Measurements from ENCODE around the gene IFI35. TPM values are rescaled to one million over a fixed set of nuclear protein-coding genes. Genes with fewer than 3 reads are reported as not detected.
A peak's percentile ranks its signal among the peaks of the same experiment; 100 is the strongest.

Gene IFI35
- total RNA-seq = 17.2 and 33.1 TPM in 2 replicates

DNA sequence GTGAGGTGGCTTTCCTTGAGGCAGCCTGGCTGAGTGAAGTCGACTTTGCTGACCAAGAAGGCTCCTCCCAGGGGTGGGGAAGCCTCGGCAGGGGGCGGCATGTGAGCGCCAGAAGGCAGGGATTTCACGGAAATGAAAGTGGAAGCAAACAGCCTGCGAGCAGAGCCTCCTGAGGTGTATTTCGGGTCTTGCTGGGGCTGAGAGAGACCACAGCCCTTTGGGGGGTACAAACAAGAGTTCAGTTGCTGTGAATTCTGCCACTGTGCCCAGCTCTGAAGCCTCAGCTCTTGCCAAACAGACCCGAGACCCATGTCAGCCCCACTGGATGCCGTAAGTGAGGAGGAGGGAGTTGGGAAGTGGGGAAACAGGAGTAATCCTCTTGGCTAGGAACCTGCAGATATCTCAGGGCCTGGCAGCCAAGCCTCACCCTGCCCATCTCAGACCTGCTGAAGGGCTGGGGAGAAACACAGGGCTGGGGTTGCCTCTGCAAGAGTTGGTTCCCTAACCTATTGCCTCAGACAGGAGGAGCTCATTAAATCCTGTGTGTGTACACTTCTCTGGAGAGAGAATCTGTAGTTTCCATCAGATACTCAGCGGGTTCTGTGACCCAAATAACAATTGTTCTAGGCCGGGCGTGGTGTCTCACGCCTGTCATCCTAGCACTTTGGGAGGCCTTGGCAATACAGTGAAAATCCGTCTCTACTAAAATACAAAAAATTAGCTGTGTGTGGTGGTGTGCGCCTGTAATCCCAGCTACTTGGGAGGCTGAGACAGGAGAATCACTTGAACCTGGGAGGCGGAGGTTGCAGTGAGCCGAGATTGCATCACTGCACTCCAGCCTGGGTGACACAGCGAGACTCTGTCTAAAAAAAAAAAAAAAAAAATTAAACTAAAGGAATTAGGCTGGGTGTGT is at the start of gene IFI35:
Gene IFI35, plus strand, starts transcription at position 146 of the 913 bp plus-strand sequence. Its CDS starts 164 bp downstream, at position 310.

DNA sequence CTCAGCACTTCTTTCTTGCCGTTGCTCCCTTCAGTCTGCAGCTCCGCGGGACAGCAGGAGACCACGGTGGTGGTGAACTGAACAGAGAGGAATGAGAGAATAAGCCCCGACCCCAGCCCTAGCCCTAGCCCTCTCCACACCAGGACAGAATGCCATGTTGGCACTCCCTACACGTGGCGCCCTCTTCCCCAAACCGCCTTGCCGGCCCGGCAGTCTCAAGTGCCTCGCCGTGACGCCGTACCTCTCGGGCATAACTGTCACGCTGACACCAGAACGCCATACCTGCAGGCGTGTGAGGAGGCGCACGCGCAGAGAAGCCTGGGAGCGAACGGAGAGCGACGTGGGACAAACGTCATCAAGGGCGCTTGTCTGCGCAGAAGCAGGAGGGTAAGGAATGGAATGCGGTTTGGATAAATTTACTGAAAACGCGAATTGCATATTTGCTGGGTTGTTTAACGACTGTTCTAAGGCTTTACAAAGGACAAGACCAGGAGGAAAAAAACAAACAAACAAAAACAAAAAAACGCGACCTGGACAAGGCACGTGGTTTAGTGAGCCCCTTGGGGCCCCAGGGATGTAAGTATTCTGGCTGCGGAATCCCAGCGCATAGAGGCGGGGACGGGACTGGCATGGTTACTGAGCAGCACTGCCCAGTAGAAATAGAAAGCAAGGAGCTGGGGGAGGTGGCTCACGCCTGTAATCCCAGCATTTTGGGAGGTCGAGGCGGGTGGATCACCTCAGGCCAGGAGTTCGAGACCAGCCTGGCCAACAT is 42.2 kb upstream of the IFI35 start, which contains the start of gene AARSD1:
Gene AARSD1, minus strand, starts transcription at position 294 of the 772 bp plus-strand sequence. Its CDS starts 14 bp downstream, at position 280.

GRCh38 chr17:42979511-42980273 is 26.9 kb upstream of the IFI35 start, which contains the start of gene PTGES3L:
Gene PTGES3L (minus strand): TSS chr17:42980080. CDS start chr17:42980053, 27 bp downstream.

GRCh38 chr17:42980274-42980765 is 26.3 kb upstream of the IFI35 start, which contains the start of gene RUNDC1:
Gene RUNDC1 (plus strand): TSS chr17:42980565. CDS start chr17:42980577, 12 bp downstream.

DNA sequence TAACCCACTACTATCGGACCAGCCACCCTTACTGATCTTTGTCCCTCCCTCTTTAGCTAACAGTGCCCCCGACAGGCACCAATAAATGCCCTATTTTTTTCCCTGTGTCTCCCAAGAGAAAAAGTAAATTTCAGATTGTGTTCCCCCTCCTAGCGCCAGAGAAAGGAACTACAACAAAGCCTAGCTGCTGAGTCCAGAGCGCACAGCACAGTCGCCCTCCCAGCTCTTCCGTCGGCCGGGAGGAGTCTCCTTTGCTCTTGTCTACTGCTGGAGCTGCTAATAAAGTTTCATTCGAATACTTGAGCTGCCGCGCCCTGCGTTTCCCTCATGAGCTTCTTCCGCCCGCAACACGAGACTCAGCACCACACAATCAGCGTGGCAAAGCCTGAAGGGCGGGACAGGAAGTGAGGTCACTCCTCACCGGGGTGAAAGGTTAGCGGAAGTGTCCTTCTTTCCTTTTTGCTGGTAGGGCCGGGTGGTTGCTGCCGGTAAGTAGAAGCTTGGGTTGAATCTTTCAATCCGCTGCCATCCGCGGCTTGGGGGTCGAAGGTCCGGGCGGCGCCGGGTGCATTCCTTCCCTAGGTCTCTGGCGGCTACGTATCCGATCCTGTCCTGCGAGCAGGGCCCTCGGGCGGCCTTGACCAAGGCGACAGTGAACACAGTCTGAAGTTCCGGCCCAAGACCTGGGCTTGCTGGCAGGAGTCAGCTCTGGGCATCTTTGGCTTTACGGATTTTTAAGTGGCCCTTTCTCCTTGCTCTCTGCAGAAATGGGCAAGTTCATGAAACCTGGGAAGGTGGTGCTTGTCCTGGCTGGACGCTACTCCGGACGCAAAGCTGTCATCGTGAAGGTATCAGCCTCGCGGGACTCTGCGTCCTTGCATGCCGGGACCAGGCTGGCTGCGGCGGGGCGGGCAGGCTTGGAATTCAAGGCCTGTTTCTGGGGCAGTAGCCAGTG is 8.3 kb upstream of the IFI35 start, which contains the start of gene RPL27:
Gene RPL27, plus strand, starts transcription at position 436 of the 955 bp plus-strand sequence. Its CDS starts 332 bp downstream, at position 768.

DNA sequence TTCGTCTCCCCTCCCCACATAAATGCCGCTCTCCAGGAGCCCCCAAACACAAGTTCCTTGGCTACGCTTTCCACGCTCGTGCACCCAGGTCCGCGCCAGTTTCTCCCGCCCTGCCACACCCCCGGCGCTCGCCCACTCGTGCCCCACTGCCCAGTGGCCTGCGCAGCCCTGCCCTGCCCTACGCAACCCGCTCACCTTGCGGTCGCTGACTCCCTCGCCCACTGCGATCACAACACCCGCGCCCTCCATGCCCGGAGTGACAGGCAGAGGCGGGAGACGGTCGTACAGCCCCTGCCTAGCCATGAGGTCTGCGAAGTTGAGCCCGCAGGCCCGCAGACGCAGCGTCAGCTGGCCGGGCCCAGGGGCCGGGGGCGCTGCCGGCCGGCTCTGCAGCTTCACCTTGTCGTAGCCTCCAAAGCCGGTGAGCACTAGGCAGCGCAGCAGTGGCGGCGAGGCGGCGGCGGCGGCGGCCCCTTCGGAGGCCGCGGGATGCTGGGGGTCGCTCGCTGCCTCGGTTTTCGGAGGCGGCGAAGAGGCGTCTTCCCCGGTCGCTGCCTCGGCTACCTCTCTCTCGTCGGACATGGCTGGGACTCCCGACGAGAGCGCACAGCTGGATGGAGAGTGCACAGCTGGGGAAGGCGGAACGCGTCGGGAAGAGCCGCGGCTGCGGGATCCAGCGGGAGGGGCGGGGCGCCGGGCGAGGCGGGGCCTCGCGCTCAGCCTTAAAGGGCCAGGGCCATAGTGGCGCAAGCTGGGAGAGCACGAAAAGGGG is 15.3 kb downstream of the IFI35 start, which contains the start of gene VAT1:
Gene VAT1, minus strand, starts transcription at position 645 of the 772 bp plus-strand sequence. Its CDS starts 63 bp downstream, at position 582.

DNA sequence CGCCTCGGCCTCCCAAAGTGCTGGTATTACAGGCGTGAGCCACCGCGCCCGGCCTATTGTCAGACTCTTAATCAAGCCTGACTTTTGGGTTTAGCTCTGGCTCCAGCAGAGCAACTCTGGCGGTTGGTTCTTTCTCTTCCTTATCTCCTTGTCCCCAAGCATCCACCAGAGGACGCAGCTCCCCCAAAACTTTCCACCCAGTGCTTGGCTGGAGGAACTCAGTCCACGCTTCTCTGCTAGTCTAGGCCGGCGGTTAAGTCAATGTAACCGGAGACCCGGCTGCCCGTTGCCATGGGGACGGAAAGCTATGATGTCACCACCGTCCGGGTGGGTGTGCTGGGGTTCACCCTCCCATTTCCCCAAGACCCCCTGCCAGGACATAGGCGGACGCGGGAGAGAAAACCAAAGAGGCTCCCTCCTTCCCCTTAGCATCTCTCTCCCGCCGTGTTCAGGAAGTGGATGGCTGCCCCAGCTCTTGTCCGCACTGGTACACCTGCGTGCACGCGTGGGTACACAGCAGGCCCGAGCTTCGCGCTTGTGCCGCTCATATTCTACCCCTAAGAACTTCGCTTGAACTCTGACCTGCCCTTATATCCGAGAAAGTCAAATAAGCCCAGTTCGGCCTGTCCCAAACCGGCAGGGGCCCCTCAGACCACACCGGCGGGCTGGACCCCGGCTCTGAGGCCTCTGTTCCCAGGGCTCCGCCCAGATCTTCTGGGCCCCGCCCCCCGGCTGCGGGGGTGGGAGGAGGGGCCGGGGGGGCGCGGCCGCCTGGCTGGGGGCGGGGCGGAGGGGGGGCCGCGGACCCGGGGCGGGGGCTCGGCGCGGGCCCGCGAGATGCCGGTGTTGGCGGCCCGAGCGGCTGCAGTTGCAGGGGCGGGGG is 18.1 kb downstream of the IFI35 start, which contains the start of gene RND2:
Gene RND2, plus strand, starts transcription at position 825 of the 883 bp plus-strand sequence. CDS start 117 bp downstream, outside the sequence.

Small RNA genes within 50 kb of the gene (small RNA-seq; reads per million reads assigned to genes)
- gene AARSD1 = 0.41 reads per million, percentile 21 among the genes with 10 or more reads in this experiment

Other genes starting within 250 kb of the IFI35 start
- 0.73 TPM in 1 of 2 replicates, not detected in the other for gene RAMP2, start 245.6 kb upstream of the IFI35 start, total RNA-seq
- gene VPS25, start 233.3 kb upstream of the IFI35 start, total RNA-seq = 50.6 and 55.1 TPM in 2 replicates
- gene WNK4, start 226.2 kb upstream of the IFI35 start, total RNA-seq = 0.59 TPM in 1 of 2 replicates, not detected in the other
- gene COA3, start 208.1 kb upstream of the IFI35 start, total RNA-seq = 54.0 and 61.0 TPM in 2 replicates
- not detected in 2 replicates for gene CNTD1, start 207.9 kb upstream of the IFI35 start, total RNA-seq
- gene BECN1, start 182.5 kb upstream of the IFI35 start, total RNA-seq = 63.6 and 66.3 TPM in 2 replicates
- gene PSME3, start 173.4 kb upstream of the IFI35 start, total RNA-seq = 101 and 117 TPM in 2 replicates
- gene AOC2, start 162.2 kb upstream of the IFI35 start, total RNA-seq = 0.73 and 1.4 TPM in 2 replicates
- gene AOC3, start 155.6 kb upstream of the IFI35 start, total RNA-seq = 0.20 and 0.37 TPM in 2 replicates
- gene G6PC1, start 106.0 kb upstream of the IFI35 start, total RNA-seq = not detected in 2 replicates
- gene AARSD1, start 42.3 kb upstream of the IFI35 start, total RNA-seq = 14.3 and 15.2 TPM in 2 replicates
- not detected in 2 replicates for gene PTGES3L, start 26.7 kb upstream of the IFI35 start, total RNA-seq
- 4.8 and 7.2 TPM in 2 replicates for gene RUNDC1, start 26.2 kb upstream of the IFI35 start, total RNA-seq
- 1,167 and 2,306 TPM in 2 replicates for gene RPL27, start 8.4 kb upstream of the IFI35 start, total RNA-seq
- gene VAT1, start 15.6 kb downstream of the IFI35 start, total RNA-seq = 304 and 349 TPM in 2 replicates
- under 0.01 and 0.39 TPM in 2 replicates for gene RND2, start 18.4 kb downstream of the IFI35 start, total RNA-seq
- gene BRCA1, start 118.6 kb downstream of the IFI35 start, total RNA-seq = 18.4 and 36.2 TPM in 2 replicates
- 64.3 and 79.2 TPM in 2 replicates for gene NBR1, start 164.4 kb downstream of the IFI35 start, total RNA-seq
- gene TMEM106A, start 205.1 kb downstream of the IFI35 start, total RNA-seq = 4.0 and 4.5 TPM in 2 replicates
- 0.37 TPM in 1 of 2 replicates, not detected in the other for gene CCDC200, start 221.8 kb downstream of the IFI35 start, total RNA-seq
- not detected in 2 replicates for gene RNU2-1, start 227.2 kb downstream of the IFI35 start, total RNA-seq

Data from subcutaneous preadipocyte (primary cell).